IMR-90 (cell line): ENCODE results near the gene TNRC6C. TPM values are rescaled to one million over a fixed set of nuclear protein-coding genes. Genes with fewer than 3 reads are reported as not detected.

Source experiments
- ATAC-seq: fragments of 200-7000 bp; cut with Tn5 transposase; 2 replicates; pipeline ENCODE4 v1.9.1; 2020; ENCODE audit warnings: low read depth, mild to moderate bottlenecking, moderate library complexity
- BruUV-seq: library from RNA; stranded (reverse); fragments of 400-500 nt; replicated peaks from 2 replicates; lab custom pipeline; 2021; lab: Mats Ljungman, UMichigan
- CTCF ChIA-PET: fragments of 300-600 bp; formaldehyde crosslinking; extraction: SDS; loops from one replicate; lab custom pipeline; 2021; ENCODE audit warnings: antibody characterized with exemption; lab: Yijun Ruan, JAX
- POLR2A ChIA-PET: fragments of 300-600 bp; sonication (Branson Sonifier 250); formaldehyde crosslinking; loops from one replicate; lab custom pipeline; 2022; ENCODE audit warnings: antibody characterized with exemption; ENCODE audit not compliant: unreplicated experiment; lab: Charles Lee
- DNase-seq: peaks from one replicate; pipeline ENCODE4 v3.0.0; 2013
- H2AFZ ChIP-seq: replicated peaks from 2 replicates; pipeline ENCODE3; 2013; ENCODE audit warnings: low read length, mild to moderate bottlenecking; ENCODE audit not compliant: poor library complexity
- H2AK5ac ChIP-seq: 2 replicates; pipeline ENCODE4 v1.6.1; 2013; ENCODE audit warnings: low read depth, low read length, inconsistent platforms
- H2AK9ac ChIP-seq: replicated peaks from 2 replicates; pipeline ENCODE3; 2013; ENCODE audit warnings: mild to moderate bottlenecking, low read depth, low read length, moderate library complexity; ENCODE audit not compliant: poor library complexity
- H2BK120ac ChIP-seq: 2 replicates; pipeline ENCODE4 v1.6.1; 2013; ENCODE audit warnings: low read depth, low read length, inconsistent platforms
- H2BK15ac ChIP-seq: 3 replicates; pipeline ENCODE4 v1.6.1; 2013; ENCODE audit warnings: low read depth, low read length, inconsistent platforms
- H2BK20ac ChIP-seq: 2 replicates; pipeline ENCODE4 v1.6.1; 2013; ENCODE audit warnings: low read depth, mild to moderate bottlenecking, inconsistent platforms, low read length, moderate library complexity
- H2BK5ac ChIP-seq: 2 replicates; pipeline ENCODE4 v1.6.1; 2013; ENCODE audit warnings: mild to moderate bottlenecking, low read depth, low read length, inconsistent platforms; ENCODE audit not compliant: poor library complexity, severe bottlenecking
- H3K14ac ChIP-seq: replicated peaks from 2 replicates; pipeline ENCODE4 v1.6.1; 2013; ENCODE audit warnings: low read depth, low read length, inconsistent platforms
- H3K18ac ChIP-seq: 2 replicates; pipeline ENCODE4 v1.6.1; 2013; ENCODE audit warnings: low read depth, low read length, control low read depth
- H3K23ac ChIP-seq: 2 replicates; pipeline ENCODE4 v1.6.1; 2013; ENCODE audit warnings: low read depth, low read length, inconsistent platforms
- H3K27ac ChIP-seq: 2 replicates; pipeline ENCODE4 v1.5.1; 2013; ENCODE audit warnings: mild to moderate bottlenecking, control low read depth, low read length; ENCODE audit not compliant: insufficient read depth
- H3K27me3 ChIP-seq: 2 replicates; pipeline ENCODE4 v1.6.1; 2013; ENCODE audit warnings: low read length; ENCODE audit not compliant: control insufficient read depth, insufficient read depth
- H3K36me3 ChIP-seq: 2 replicates; pipeline ENCODE4 v1.6.1; 2013; ENCODE audit warnings: low read length, mixed read lengths; ENCODE audit not compliant: control insufficient read depth, insufficient read depth
- H3K4ac ChIP-seq: 2 replicates; pipeline ENCODE4 v1.6.1; 2013; ENCODE audit warnings: low read depth, low read length, inconsistent platforms
- H3K4me1 ChIP-seq: 2 replicates; pipeline ENCODE4 v1.6.1; 2013; ENCODE audit warnings: low read length, mixed read lengths; ENCODE audit not compliant: control insufficient read depth, insufficient read depth
- H3K4me2 ChIP-seq: 2 replicates; pipeline ENCODE4 v1.6.1; 2013; ENCODE audit warnings: low read depth, mild to moderate bottlenecking, control low read depth, low read length, moderate library complexity
- H3K4me3 ChIP-seq: 2 replicates; pipeline ENCODE4 v1.5.1; 2013; ENCODE audit warnings: low read depth, mild to moderate bottlenecking, control low read depth, low read length, moderate library complexity; ENCODE audit not compliant: insufficient read depth
- H3K56ac ChIP-seq: 2 replicates; pipeline ENCODE4 v1.6.1; 2013; ENCODE audit warnings: low read length, inconsistent platforms; ENCODE audit not compliant: insufficient read depth; ENCODE audit errors: extremely low read depth
- H3K79me1 ChIP-seq, 2 experiments: 2 replicates each; pipeline ENCODE4 v1.6.1; 2013; ENCODE audit warnings: low read length in 2 of 2, inconsistent platforms in 1 of 2, low read depth in 1 of 2
- H3K9ac ChIP-seq: 2 replicates; pipeline ENCODE4 v1.6.1; 2013; ENCODE audit warnings: low read depth, low read length, control low read depth
- H3K9me1 ChIP-seq: 2 replicates; pipeline ENCODE4 v1.6.1; 2013; ENCODE audit warnings: low read length, inconsistent platforms; ENCODE audit not compliant: insufficient read depth
- H3K9me3 ChIP-seq: 2 replicates; pipeline ENCODE4 v1.6.1; 2013; ENCODE audit warnings: low read length; ENCODE audit not compliant: control insufficient read depth, insufficient read depth
- H4K20me1 ChIP-seq: 2 replicates; pipeline ENCODE4 v1.6.1; 2013; ENCODE audit warnings: low read length, inconsistent platforms; ENCODE audit not compliant: insufficient read depth
- H4K5ac ChIP-seq: 2 replicates; pipeline ENCODE4 v1.6.1; 2013; ENCODE audit warnings: mild to moderate bottlenecking, low read depth, low read length, control low read depth
- H4K8ac ChIP-seq, 2 experiments: 2 replicates each; pipeline ENCODE4 v1.6.1; 2013; ENCODE audit warnings: low read depth in 2 of 2, low read length in 2 of 2, control low read depth in 1 of 2, inconsistent platforms in 1 of 2
- H4K91ac ChIP-seq: 2 replicates; pipeline ENCODE4 v1.6.1; 2013; ENCODE audit warnings: low read depth, low read length, inconsistent platforms; ENCODE audit not compliant: insufficient read depth
- BHLHE40 ChIP-seq: fragments of 150-350 bp; IDR thresholded peaks from 2 replicates; pipeline ENCODE4 v1.6.1; 2016; ENCODE audit warnings: mild to moderate bottlenecking, low read depth, low read length
- CEBPB ChIP-seq: IDR thresholded peaks from 2 replicates; pipeline ENCODE4 v1.6.1; 2012; ENCODE audit warnings: low read depth, low read length, improper control_type of control experiment
- CHD1 ChIP-seq: IDR thresholded peaks from 2 replicates; pipeline ENCODE4 v1.6.1; 2012; ENCODE audit warnings: low read depth, low read length, improper control_type of control experiment
- ELK1 ChIP-seq: fragments of 150-350 bp; IDR thresholded peaks from 2 replicates; pipeline ENCODE4 v1.6.1; 2016; ENCODE audit warnings: low read depth, mild to moderate bottlenecking, low read length, moderate library complexity, borderline replicate concordance
- FOS ChIP-seq: fragments of 150-350 bp; IDR thresholded peaks from 2 replicates; pipeline ENCODE4 v1.6.1; 2016; ENCODE audit warnings: low read depth, low read length
- MAFK ChIP-seq: IDR thresholded peaks from 2 replicates; pipeline ENCODE4 v1.6.1; 2012; ENCODE audit warnings: low read depth, low read length, improper control_type of control experiment
- MAZ ChIP-seq: IDR thresholded peaks from 2 replicates; pipeline ENCODE4 v1.6.1; 2012; ENCODE audit warnings: low read depth, mild to moderate bottlenecking, low read length, improper control_type of control experiment, moderate library complexity, borderline replicate concordance
- MXI1 ChIP-seq: IDR thresholded peaks from 2 replicates; pipeline ENCODE4 v1.6.1; 2012; ENCODE audit warnings: low read depth, mild to moderate bottlenecking, low read length, moderate library complexity, borderline replicate concordance
- NFE2L2 ChIP-seq: fragments of 150-350 bp; IDR thresholded peaks from 2 replicates; pipeline ENCODE4 v1.6.1; 2016; ENCODE audit warnings: low read depth, mild to moderate bottlenecking, low read length
- POLR2A ChIP-seq: IDR thresholded peaks from 2 replicates; pipeline ENCODE4 v1.6.1; 2012; ENCODE audit warnings: mild to moderate bottlenecking, low read depth, low read length
- RAD21 ChIP-seq: IDR thresholded peaks from 2 replicates; pipeline ENCODE4 v1.6.1; 2012; ENCODE audit warnings: low read length, improper control_type of control experiment
- RCOR1 ChIP-seq: IDR thresholded peaks from 2 replicates; pipeline ENCODE4 v1.6.1; 2012; ENCODE audit warnings: mild to moderate bottlenecking, low read length, improper control_type of control experiment; ENCODE audit not compliant: insufficient replicate concordance
- RFX5 ChIP-seq: IDR thresholded peaks from 2 replicates; pipeline ENCODE4 v1.8.0; 2012; ENCODE audit warnings: low read depth, mild to moderate bottlenecking, low read length, moderate library complexity
- SMC3 ChIP-seq: fragments of 150-350 bp; IDR thresholded peaks from 2 replicates; pipeline ENCODE4 v1.6.1; 2016; ENCODE audit warnings: low read depth, mild to moderate bottlenecking, antibody characterized with exemption, low read length, moderate library complexity
- WGBS, 2 experiments: methylation state at CpG; one replicate each; pipeline versions ENCODE4 v1.1.5 to v1.1.7; 2013; ENCODE audit warnings: missing lambda C conversion rate in 2 of 2; ENCODE audit not compliant: insufficient read length in 1 of 2; ENCODE audit errors: extremely low coverage in 2 of 2; 5-methylcytosine and 5-hydroxymethylcytosine counted together
- dilution Hi-C: fragments of 300-500 bp; cut with HindIII; formaldehyde crosslinking; loops from one replicate; pipeline ENCODE4 v1.14.3; 2018; ENCODE audit warnings: low sequenced_read_pairs; ENCODE audit not compliant: unreplicated experiment
- in situ Hi-C: fragments of 300-500 bp; cut with MboI; formaldehyde crosslinking; loops from 3 replicates; pipeline ENCODE4 v1.14.3; 2019; ENCODE audit warnings: low sequenced_read_pairs, inconsistent platforms, mixed read lengths
- intact Hi-C: fragments of 100-400 bp; cut with micrococcal nuclease; formaldehyde crosslinking; loops from 2 replicates; pipeline ENCODE4 v1.10.0; 2022
- polyA plus RNA-seq, 3 experiments: library from polyadenylated mRNA; depleted of rRNA; stranded (reverse); fragments of >200 nt; gene quantifications; 2 replicates each; pipeline ENCODE4 v1.2.3, GENCODE V29; 2012; ENCODE audit warnings: low replicate concordance in 1 of 3
- total RNA-seq: library from RNA; depleted of rRNA; stranded (reverse); fragments of >200 nt; gene quantifications from 2 replicates; pipeline ENCODE4 v1.2.3, GENCODE V29; 2012
- TF ChIP-seq, protein P1 (sequence below): fragments of 150-350 bp; IDR thresholded peaks from 2 replicates; pipeline ENCODE4 v1.6.1; 2017; ENCODE audit warnings: mild to moderate bottlenecking, antibody characterized with exemption, low read length, low read depth
- TF ChIP-seq, protein P2 (sequence below): conservative IDR thresholded peaks from 2 replicates; pipeline ENCODE4 v1.5.1; 2012; ENCODE audit warnings: mild to moderate bottlenecking, low read depth, low read length, improper control_type of control experiment

The TNRC6C gene
- total and polyA plus RNA-seq, 2 of the 4 experiments (the other 2 are of a cell fraction), result 1.6 to 2.7 TPM

DNA sequence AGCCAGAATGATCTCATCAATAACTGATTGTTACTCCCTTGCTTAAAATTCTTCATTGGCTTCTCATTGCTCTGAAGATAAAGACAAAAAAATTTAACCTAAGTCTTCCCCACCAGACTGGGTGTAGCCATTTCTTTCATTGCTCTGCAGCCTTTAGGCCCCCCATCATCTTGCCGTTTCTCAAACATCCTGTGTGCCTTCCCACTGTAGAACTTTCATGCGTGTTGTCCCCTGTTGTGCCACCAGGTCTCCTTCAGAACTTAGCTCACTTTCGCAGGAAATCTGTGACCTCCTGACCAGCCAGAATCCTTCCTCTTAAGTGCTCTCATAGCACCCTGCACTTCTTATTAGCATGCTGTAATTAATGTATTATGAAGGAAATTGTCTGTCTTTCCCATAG lies 31.8 kb downstream of the TNRC6C start:
- Histone ChIP-seq H3K79me1 (peaks cover 4 to 27% of the 10 kb centered on the region in 2 experiments; a peak in 2 of 4 replicates), H4K5ac (no peak overlapping the region), H3K4me1 (peaks cover 3% of the 10 kb centered on the region; the same call in 1 of the 2 replicates), H3K56ac (no peak overlapping the region), H2BK5ac (no peak overlapping the region), H3K36me3 (no peaks in the 10 kb centered on the region), H2AK9ac (no peak overlapping the region), H2AK5ac (no peak overlapping the region), H3K9ac (no peak overlapping the region), H2BK120ac (no peak overlapping the region), H3K9me1 (no peaks in the 10 kb centered on the region), H4K20me1 (no peaks in the 10 kb centered on the region; the same call in 1 of the 2 replicates), H3K4me3 (no peak overlapping the region), H3K4me2 (no peak overlapping the region), H3K23ac (no peak overlapping the region), H2BK15ac (no peak overlapping the region), H3K27ac (no peak overlapping the region), H3K18ac (no peak overlapping the region), H2AFZ (no peak overlapping the region), H4K91ac (no peak overlapping the region), H2BK20ac (no peak overlapping the region), H3K4ac (no peak overlapping the region), H3K14ac (no peak overlapping the region), H3K9me3 (no peaks in the 10 kb centered on the region), H3K27me3 (no peaks in the 10 kb centered on the region), H4K8ac (no peak overlapping the region)
- no TSS peak for BruUV-seq
- ATAC-seq (no peak), DNase-seq (no peak)
- in situ Hi-C loops (no loop called here), dilution Hi-C loops (no loop called here), intact Hi-C loops (no loop called here)
- TF ChIP-seq, protein P1, sequence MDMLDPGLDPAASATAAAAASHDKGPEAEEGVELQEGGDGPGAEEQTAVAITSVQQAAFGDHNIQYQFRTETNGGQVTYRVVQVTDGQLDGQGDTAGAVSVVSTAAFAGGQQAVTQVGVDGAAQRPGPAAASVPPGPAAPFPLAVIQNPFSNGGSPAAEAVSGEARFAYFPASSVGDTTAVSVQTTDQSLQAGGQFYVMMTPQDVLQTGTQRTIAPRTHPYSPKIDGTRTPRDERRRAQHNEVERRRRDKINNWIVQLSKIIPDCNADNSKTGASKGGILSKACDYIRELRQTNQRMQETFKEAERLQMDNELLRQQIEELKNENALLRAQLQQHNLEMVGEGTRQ, result no peak
- TF ChIP-seq CHD1, result no peak
- TF ChIP-seq FOS, result no peak
- TF ChIP-seq RCOR1, result no peak
- TF ChIP-seq RFX5, result no peak
- no peak for TF ChIP-seq RAD21
- no peak for TF ChIP-seq SMC3
- TF ChIP-seq CEBPB, result no peak
- no peak for TF ChIP-seq BHLHE40
- TF ChIP-seq ELK1, result no peak
- TF ChIP-seq, protein P2, sequence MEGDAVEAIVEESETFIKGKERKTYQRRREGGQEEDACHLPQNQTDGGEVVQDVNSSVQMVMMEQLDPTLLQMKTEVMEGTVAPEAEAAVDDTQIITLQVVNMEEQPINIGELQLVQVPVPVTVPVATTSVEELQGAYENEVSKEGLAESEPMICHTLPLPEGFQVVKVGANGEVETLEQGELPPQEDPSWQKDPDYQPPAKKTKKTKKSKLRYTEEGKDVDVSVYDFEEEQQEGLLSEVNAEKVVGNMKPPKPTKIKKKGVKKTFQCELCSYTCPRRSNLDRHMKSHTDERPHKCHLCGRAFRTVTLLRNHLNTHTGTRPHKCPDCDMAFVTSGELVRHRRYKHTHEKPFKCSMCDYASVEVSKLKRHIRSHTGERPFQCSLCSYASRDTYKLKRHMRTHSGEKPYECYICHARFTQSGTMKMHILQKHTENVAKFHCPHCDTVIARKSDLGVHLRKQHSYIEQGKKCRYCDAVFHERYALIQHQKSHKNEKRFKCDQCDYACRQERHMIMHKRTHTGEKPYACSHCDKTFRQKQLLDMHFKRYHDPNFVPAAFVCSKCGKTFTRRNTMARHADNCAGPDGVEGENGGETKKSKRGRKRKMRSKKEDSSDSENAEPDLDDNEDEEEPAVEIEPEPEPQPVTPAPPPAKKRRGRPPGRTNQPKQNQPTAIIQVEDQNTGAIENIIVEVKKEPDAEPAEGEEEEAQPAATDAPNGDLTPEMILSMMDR, result no peak
- TF ChIP-seq MAFK, result no peak
- TF ChIP-seq MAZ, result no peak
- TF ChIP-seq MXI1, result no peak
- no peak for TF ChIP-seq NFE2L2
- TF ChIP-seq POLR2A, result no peak
- WGBS, 2 experiments, result 83% methylated on average over 2 of the region's 3 CpGs; no CpG with 5 or more reads in 1 of the 2 experiments
- CTCF ChIA-PET, result no interaction called here
- POLR2A ChIA-PET, result no interaction called here
